Midbrain (tissue), 1 donor: ENCODE data around the gene TLE2.
A peak's percentile ranks its signal among the peaks of the same experiment; 100 is the strongest.
"Not testable (repeated sequence)": the region's sequence is repeated elsewhere in the genome, so short reads cannot be mapped to it uniquely, and the experiment has no call there.

ENCODE experiments used
- DNase-seq: peaks from one replicate; lab custom pipeline; 2025; lab: John Stamatoyannopoulos, UW

TLE2 gene

GRCh38 chr19:3012621-3013262 lies 16.3 kb downstream of the TLE2 start:
- DNase-seq, result no peak

DNA sequence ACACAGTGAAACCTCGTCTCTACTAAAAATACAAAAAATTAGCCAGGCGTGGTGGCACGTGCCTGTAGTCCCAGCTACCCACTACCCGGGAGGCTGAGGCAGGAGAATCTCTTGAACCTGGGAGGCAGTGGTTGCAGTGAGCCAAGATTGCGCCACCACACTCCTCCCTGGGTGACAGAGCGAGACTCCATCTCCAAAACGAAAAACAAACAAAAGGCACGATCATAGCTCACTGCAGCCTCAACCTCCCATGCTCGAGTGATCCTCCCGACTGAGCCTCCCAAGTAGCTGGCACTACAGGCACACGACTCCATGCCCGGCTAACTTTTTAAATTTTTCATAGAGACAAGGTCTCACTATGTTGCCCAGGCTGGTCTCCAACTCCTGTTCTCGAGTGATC lies 17.0 kb downstream of the TLE2 start:
- not testable (repeated sequence) for DNase-seq

GRCh38 chr19:3010871-3011270 lies 18.2 kb downstream of the TLE2 start:
- no peak for DNase-seq

DNA sequence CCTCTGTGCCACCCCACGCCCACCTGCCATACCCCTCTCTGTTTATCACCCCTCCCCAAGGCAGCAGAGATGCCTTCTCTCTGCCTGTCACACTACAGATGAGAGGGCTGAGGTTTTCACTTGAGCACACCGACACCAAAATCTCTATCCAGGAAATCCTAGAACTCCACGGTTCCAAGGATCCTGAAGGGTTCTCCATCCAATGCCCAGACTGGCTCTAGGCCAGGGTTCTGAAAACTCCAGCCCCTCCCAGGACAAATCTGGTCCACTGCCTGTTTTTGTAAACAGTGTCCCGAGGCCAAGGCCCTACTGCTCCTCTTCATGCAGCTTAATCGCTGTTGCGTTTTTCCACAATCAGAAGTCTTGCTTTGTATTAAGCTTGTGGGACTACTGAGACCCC lies 20.1 kb downstream of the TLE2 start:
- no peak for DNase-seq

DNA sequence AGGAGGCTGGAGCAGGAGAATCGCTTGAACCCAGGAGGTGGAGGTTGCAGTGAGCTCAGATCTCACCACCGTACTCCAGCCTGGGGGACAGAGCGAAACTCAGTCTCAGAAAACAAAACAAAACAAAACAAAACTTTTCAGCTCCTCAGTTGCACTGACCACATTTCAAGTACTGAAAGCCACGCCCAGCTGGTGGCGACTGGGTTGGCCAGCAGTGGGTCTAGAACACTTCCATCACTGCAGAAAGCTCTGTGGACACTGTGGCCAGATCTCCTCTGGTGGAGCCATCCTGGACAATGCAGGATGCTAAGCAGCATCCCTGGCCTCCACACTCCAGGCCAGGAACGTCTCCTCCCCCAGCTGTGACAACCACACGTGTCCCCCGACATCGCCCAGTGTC lies 21.1 kb downstream of the TLE2 start:
- no peak for DNase-seq

DNA sequence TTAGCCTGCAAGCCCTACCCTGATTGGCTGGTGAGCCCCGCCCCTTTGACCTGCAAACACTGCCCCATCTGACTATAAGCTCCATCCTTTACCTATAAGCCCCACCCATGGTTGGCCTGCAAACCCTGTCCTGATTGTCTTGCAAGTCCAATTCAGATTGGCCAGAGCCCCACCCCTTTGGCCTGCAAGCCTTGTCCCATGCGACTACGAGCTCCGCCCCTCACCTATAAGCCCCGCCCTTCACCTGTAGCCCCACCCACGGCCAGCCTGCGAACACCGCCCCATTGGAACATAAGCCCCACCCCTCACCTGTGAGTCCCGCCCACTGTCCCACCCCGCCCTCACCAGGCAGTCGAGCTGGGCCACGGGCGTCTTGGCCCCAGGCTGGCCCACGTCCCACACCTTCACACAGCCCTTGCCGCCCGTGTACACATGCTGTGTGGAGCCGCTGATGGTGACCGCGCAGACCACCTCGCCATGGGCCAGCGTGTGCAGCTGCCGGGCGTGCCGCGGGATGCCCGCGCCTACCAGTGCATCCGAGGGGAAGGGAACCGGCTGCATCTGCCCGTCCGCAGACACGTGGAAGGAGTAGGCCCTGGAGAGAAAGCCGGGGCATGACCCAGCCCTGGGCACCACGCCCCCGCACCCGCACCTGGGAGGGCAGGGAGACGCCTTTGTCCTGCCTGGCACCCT lies 22.9 kb downstream of the TLE2 start:
- no peak for DNase-seq

DNA sequence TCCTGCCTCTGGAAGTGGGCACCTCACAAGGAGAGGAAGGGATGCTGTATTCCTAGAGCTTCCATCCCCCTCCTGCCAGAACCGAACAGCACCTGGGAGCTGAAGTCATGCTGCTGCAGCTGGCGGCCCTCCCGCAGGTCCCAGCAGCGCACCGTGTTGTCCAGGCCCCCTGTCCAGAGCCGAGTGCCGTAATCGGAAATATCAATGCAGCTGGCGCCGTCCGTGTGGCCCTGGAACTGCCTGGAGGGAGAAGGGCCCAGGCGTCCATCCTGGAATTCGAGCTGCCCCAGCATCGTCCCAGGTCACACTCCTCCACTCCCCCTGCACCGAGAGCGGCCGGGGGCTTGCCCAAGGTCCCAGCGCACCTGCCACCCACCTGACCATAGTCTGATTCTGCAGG lies 23.7 kb downstream of the TLE2 start:
- DNase-seq, result no peak

- no peak for DNase-seq
Measured at GRCh38 chr19:3004522-3004921, 24.6 kb downstream of the TLE2 start.

DNA sequence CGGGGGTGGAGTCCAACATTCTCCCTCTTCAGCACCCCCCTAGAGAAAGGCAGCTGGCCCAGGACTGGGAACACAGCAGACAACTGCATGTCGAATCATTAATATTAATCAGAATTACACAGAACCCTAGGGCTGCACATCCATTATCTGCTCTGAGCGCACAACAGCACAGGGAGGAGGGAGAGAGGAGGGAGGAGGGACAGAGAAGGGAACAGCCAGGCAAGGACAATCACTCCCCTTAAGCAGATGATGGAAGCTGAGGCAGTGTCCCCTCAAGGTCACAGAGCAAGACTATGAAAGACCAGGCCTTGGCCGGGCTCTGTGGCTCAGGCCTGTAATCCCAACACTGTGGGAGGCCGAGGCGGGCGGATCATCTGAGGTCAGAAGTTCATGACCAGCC lies 26.0 kb downstream of the TLE2 start:
- no peak for DNase-seq

DNA sequence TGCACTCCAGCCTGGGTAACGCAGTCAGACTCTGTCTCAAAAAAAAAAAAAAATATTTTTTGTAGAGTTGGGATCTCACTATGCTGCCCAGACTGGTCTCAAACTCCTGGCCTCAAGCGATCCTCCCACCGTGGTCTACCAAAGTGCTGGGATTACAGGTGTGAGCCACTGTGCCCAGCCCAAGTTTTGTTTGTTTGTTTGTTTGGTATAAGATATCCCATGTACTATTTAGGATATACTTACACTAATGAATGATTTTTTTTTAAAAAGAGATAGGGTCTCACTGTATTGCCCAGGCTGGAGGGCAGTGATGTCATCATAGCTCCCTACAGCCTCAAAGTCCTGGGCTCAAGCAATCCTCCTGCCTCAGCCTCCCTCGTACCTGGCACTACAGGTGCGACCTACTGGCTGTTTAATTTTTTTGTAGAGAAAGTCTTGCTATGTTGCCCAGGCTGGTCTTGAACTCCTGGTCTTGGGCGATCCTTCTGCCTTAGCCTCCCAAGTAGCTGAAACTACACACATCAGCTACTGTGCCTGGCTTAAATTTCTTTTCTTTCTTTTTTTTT lies 27.8 kb downstream of the TLE2 start:
- no peak for DNase-seq

- no peak for DNase-seq
Measured at GRCh38 chr19:2998642-2999041, 30.4 kb downstream of the TLE2 start.

GRCh38 chr19:2997720-2998119 lies 31.4 kb downstream of the TLE2 start:
- DNase-seq, result no peak

DNA sequence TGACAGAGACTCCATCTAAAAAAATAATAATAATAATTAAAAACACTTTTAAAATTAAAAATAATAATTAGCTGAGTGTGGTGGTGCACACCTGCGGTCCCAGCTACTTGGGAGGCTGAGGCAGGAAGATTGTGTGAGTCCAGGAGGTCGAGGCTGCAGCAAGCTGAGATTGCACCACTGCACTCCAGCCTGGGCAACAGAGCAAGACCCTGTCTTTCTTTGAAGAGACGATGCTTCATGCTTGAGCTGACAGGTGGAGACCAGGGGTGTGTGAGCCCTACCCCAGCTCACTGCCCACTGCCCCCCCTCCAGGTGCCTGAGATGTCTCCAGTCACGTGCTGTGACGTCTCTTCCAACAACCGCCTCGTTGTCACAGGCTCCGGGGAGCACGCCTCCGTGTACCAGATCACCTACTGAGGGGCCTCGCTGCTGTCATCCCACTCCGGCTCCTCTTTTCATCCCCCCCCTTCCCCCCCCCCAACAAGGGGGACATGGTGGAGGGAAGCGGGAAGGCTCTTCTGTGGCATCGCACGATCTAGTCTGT lies 34.4 kb downstream of the TLE2 start:
- DNase-seq, result no peak

DNA sequence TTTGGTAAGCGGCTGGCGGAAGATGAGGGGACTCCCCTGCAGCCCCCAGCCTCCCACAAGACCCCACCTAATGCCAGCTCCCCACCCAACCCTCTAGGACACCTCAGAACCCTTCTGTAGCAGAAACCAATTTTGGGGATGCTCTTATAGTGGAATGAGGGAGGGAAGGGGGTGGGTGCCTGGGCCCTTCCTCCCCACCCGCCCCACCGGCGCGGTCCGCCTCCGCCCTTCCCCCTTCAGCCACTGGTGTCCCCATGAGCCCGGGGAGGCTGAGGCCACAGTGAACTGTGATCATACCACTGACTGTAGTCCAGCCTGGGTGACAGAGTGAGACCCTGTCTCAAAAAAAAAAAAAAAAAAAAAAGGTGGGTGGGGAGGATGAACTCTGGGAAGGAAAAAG lies 35.5 kb downstream of the TLE2 start:
- no peak for DNase-seq

DNA sequence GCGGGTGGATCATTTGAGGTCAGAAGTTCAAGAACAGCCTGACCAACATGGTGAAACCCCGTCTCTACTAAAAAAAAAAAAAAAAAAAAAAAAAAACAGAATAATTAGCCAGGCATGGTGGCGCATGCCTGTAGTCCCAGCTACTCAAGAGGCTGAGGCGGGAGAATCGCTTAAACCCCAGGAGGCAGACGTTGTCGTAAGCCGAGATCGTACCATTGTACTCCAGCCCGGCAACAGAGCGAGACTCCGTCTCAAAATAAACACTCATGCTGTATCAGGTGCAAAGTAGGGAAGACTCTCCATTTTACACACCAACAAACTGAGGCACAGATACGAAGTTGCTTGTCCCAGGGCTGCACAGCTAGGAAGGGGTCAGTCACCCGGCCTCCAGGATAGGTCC lies 36.1 kb downstream of the TLE2 start:
- no peak for DNase-seq

- DNase-seq, result not testable (repeated sequence)
Measured at GRCh38 chr19:2992333-2992732, 36.7 kb downstream of the TLE2 start.

DNA sequence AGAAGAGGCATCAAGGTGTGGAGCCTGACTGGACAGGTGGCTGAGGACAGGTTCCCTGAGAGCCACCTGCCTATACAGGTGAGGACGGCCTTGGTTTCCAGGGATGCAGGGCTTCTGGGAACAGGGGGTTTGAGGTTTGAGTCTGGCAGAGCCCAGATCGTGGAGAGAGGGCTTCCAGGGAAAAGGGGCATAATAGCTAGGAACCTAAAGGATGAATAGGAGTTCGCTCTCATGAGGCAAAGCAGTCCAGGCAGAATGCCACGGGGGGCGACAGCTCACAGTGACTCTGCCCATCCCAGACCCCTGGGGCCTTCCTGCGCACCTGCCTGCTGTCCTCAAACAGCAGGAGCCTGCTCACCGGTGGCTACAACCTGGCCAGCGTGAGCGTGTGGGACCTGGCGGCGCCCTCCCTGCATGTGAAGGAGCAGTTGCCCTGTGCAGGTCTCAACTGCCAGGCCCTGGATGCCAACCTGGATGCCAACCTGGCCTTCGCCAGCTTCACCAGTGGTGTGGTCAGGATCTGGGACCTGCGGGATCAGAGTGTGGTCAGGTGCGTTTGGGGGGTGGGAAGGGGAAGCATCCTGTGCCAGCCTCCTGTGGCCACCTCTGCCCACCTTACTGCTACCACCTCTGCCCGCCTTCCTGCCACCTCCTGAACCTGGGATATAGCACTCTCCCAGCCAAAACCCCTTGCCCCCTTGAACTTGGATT lies 39.7 kb downstream of the TLE2 start:
- DNase-seq, result no peak

- no peak for DNase-seq
Measured at GRCh38 chr19:2988568-2988967, 40.5 kb downstream of the TLE2 start.

DNA sequence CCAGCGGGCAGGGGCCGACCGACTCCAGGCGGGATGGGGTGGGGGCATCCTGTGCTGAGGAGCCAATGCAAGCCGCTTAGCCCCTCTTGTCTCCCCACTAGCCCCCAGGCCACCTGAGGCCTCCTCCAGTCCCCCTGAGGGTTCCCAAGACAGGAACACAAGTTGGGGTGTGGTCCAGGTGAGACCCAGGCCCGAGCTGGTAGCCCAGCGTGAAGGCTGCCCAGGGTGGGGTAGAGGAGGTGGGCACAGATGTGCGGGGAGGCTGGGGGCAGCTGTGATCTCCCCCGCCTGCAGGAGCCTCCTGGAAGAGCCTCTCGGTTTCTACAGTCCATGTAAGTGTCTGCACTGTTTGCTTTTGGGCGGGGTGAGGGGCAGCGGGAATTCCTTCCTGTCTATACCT lies 41.3 kb downstream of the TLE2 start:
- DNase-seq, result no peak

DNA sequence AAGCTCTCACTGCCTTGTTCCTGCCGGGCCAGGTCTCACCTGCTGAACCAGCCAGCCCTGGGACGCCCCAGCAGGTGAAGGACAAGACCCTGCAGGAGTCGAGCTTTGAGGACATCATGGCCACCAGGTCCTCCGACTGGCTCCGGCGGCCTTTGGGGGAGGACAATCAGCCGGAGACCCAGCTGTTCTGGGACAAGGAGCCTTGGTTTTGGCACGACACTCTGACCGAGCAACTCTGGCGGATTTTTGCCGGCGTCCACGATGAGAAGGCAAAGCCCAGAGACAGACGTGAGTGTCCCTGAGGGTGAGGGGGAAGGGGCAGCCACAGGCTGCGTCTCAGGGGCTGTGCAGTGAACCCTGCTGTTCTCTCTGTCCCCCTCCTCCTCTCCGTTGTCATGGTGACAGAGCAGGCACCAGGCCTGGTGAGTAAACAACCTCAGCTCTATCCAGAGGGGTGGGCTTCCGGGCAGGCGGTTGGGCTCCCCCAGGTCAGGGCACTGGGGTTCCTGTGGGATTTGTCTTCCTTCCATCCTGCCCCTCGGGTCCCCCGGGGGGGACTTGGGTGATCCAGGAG lies 42.0 kb downstream of the TLE2 start:
- DNase-seq, result no peak

GRCh38 chr19:2984215-2984528 lies 44.9 kb downstream of the TLE2 start:
- DNase-seq, result no peak

GRCh38 chr19:2983351-2984214 lies 45.5 kb downstream of the TLE2 start:
- peak; percentile 40 for DNase-seq
